Measurements from ENCODE around the gene GRB10. TPM values are rescaled to one million over a fixed set of nuclear protein-coding genes. Genes with fewer than 3 reads are reported as not detected.

GRB10 gene
- total RNA-seq, 1 donor from 2014 or later: 106 TPM

DNA sequence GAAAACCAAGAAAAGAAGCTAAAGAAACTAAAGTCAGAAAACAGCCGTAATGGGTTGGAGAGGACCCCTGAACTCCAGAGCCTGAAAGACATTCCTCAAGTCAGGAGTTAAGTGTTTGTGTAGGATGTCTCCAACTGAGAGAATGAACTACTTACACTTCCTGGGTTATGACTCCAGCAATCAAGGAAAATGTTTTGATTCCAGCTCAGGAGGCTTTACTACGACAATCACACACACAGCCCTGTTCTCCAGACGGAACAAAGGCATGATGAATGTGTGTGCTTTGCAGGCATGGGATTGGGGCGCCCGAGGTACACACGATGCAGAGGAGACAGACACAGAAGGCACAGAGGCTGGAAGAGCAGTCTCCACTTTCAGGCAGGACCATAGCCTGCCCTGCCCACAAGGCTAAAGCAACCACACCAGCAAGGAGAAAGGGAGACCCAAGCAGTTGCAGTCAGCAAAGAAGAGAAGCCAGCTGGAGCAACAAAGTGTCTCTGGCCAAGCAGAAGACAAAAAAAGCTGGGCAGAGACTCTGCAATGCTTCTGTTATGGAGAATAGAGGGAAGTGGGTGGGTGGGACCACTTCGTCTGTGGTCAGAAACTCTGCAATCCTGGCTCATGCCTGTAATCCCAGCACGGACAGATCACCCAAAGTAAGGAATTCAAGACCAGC lies 89.1 kb downstream of the GRB10 start:
- no peak for DNase-seq (ENCODE audit: low spot score)

DNA sequence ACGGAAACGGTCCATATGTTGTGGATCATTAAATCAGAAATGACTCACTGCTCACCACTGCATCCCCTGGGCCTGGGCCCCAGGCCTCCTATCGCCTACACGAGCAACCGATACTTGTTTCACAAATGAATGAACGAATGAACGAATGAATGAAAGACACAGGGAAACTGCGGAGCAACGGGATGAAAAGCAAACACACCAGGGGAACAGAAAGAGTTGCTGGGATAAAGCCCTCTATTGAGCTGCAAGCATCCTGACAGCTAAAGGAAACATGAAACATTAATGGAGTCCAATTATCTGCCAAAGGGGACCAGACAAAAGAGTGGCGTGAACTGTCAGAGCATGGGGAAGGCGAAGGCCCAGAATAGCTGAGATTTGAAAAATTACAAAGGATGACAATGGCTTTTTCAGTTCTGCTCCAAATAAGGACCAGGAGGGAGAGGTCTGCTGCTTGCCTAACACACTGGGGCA lies 92.1 kb downstream of the GRB10 start:
- DNase-seq (ENCODE audit: low spot score): no peak

DNA sequence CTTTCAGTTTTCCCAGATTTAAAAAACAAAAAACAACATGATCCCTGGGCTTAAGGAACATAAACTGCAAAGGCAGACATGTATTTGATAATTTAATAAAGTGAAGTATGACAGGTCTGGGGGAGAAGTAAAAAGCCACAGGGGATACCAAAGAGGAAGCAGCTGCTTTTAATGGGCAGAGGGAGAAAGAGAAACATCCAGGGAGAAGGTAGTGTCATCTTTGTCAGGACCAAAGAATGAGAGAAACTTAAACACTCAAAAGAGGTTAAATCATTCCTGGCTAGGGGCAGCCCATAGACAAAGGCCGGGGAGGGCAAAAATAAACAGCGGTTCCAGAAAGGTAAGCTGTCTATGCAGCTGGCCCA lies 94.5 kb downstream of the GRB10 start:
- no peak for DNase-seq (ENCODE audit: low spot score)

DNA sequence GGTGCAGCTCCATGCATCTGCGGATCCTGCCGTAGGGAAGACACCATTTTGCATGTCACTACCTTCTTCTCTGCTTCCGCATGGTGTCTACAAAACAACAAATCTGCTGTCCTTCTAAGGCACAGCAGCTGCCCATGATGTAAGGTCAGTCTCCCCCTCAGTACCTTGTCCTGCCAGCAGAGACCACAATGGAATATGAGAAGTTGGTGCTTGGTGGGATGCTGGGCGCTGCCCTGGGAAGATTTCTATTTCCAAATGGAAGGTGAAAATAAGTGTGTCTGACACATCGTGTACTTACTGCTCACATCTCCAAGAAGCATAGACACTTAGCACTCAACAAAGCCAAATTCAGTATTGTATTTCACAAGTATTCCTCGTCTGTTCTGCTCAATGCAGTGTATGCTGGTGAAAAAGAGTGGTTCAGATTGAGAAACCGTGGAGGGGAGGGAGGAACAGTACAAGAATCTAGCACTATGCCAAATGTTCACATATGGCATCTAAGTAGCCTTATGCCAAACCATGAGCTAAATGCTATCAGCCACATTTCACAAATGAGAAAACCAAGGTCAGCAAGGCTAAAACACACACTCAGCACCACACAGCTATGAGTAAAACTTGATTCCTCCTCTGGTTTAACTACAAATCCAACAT lies 95.0 kb downstream of the GRB10 start:
- no peak for DNase-seq (ENCODE audit: low spot score)

DNA sequence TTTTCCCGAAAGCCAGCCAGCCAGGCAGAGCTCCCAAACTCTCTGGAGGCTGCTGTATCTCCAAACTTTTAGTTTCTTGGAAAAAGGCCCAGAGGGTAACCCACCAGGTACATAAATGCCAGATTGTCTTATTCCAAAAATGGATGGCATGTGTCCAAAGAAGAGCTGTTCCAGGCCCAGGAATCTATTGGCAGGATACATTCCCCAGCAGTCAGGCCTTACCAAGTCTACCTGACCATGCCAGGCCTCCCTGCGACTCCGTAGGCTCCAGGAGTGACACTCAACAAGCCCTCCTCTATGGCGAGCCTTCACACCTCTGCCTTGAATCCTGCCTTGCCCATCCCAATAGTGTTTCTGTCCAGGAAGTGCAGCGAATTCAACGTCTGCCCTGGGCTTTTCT lies 95.6 kb downstream of the GRB10 start:
- no peak for DNase-seq (ENCODE audit: low spot score)

DNA sequence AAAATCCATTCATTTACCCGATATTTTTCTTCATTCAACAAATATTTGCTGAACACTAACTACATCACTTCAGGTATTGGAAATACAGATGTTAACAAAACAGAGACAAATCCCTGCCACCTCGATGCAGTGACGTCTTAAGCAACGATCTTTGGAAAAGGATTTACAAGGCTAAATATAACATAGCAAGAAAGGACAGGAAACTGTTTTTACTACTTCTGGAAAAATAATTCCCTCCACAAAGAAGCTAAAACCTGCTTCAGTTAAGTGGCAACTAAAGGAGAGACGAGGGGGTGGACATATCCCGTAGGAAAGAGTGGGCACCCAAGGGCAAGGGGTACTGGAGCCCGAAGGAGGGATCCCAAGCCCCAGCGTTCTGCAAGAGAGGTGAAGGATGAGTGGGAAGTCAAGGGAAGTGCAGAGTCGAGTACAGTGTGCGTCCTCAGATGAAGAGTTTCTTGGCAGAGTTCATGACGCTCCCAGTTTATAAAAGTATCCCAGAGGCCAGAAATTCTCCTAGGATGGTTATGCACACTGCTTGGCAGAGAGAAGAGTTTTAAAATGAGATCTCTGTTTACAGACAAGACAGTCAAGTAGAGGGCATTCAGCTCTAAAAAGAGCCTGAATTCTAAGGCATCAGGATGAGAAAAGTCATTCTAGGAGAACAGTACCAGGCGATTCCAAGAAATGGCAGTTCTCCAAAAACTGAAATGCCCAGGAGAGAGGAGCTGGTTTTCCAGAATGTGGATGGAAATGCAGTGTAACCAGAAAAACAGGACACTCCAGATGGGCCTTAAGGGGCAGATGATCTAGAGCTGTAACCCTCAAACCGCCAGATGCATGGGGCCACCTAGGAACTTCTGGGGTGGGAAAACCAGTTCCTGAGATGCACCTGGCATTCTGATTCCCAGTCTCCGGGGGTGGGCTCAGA lies 97.3 kb downstream of the GRB10 start:
- DNase-seq (ENCODE audit: low spot score): no peak

DNA sequence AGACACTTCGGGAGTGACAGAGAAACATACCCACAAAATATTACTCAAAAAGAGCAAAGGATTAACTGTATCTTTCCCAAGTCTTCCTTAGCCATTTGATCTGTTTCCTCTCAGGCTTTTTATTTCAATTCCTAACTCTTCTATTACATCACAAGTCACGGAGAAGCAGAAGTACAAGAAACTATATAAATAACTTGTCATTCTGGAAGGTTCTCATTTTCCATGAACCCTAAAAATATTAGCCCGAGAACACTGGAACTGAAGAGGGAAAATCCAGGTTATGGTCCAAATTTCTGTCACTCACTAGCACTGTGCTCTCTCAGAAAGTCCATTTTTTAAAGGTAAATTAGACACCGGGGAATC lies 98.0 kb downstream of the GRB10 start:
- DNase-seq (ENCODE audit: low spot score): no peak

DNA sequence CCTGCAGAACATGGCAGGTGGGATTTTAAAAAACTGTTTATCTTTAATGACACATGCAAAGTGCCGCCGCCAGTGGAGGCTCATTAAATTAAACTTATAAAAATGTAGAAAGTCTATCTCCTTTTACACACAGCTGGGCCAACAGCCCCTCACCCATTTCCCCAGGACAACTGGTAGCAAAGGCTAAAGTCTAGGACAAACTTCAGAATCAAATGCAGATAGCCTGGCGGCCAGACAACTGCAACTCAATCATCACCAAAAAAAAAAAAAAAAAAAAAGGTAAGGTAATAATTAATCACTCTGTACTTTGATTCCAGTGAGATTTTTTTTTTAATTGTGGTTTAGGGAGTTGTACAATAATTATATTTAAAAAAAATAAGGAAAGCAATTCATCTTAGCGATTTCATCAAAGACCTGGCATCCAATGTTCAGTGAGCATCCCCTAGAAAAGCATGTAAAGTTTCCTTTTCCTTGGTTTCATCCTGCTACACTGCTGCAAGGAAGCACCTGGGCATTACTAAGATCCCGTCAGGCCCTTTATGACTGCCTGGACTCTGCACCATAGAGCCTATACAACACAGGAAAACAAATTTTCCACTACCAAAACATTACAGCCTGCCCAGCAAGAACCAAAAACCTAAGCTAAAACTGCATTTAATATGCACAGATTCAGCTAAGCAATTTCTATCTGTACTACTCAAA lies 98.5 kb downstream of the GRB10 start:
- no peak for DNase-seq (ENCODE audit: low spot score)

DNA sequence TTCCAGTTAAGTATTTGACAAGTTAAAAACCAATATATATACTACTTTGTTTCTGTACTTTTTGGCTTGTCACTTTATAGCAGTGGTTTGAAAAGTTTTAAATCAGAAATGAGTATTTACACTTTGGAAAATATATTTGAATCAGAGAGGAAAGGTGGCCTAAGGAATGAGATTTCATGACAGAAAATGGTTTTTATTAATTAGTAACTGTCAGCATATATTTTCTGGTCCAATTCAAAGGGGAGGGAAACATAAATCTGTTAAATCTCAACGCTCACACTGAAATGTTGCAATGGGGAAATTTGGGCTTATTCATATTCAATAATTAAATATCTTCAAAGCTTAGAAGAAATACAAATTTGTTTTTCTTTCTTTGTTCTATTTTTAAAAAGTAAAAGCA lies 100.1 kb downstream of the GRB10 start:
- no peak for DNase-seq (ENCODE audit: low spot score)

DNA sequence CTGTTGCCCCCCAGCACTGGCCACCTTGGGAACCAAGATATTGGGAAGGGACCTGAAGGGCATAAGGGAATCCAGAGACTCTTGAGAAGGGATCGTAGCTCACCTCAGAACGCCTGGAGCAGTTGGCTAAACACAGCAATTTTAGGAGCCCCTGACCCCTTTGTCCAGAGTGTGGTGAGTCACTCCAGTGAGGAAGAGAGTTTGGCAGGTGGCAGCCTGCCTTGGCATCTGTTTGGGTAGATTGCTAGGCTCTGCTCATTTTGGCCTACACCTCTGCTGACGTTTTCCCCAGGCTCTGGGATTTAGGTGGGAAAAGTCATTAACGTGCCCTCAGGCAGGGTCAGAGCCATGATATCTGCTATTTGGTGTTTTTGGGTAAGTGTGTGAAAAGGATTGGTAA lies 100.6 kb downstream of the GRB10 start:
- DNase-seq (ENCODE audit: low spot score): no peak

DNA sequence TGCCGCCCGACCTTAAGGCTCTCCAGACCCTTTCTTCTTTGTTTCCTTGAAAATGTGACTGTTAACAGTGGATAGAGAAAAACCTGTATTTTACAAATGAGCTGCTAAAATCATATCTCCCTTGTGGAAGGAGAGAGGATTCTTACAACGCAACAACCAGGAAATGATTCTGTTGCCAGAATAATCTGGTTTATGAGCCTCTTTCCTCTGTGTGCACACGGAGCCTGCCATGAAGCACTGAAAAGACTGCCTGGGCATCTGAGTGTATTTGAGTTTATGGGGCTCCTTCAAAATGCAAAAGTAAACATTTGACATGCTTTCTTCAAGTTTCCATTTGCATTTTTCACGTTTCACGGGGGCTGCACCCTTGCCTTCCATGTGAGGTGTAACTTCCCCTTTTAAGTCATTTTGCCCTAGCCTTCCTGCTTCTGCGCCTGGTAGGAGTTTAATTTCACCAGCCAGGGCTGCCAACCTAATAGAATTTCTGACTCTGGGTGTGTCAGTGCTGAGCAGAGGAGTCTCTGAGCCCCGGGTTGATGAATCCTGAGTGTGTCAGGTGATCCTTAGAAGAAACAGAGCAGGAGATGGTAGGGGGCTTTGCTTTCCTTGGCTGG lies 101.2 kb downstream of the GRB10 start:
- DNase-seq (ENCODE audit: low spot score): no peak

DNA sequence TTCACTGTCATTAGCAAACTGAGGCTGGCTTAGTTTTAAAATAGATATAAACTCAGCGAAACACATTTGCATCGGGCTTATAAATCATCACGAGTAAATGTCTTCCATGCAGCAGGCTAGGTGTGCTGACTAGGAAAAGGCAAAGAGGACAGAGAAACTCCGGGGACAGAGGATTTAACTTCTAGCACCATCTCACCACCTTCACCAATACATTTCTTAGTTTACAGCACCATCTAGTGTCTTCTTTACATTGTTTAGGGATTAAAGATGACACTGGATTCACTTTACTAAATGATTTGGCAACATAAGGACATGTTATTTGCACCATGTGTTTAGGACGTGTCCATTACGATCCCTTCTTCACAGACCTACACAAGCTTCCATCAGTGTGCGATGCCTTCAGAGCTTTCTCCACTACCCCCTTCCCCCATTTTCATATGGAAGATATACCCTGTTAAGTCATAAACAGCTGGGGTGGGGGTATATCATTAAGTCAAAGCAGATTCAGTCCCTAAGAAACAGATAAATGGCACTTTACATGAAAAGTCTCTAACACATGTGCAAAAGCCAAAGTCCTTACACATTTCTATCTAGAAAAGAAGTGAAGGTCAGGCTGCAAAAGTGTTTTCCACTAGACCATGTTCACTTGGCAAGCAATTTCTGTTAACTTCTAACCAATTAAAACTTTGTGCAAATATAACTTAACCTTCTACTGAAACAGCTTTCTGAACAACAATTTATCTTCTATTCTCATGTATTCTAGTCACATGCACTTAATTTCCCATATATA lies 103.3 kb downstream of the GRB10 start:
- DNase-seq (ENCODE audit: low spot score): no peak

DNA sequence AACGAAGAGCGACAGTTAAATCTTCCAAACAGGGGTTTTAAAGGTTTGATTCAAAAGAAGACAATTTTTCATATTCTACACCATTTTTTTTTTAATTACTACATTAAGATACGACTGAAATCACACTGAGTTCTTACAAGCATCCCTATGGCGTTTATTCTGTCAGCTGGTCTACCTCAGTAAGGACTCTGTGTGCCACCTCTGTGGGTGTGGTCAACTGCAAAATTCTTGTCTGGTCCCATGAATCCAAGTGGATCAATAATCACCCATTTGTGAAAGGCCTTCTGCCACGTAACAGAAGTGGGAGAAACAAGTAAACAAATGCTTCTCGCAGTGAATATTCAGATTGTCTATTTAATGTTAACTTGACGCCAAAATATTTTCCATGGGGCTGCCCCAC lies 104.1 kb downstream of the GRB10 start:
- no peak for DNase-seq (ENCODE audit: low spot score)

DNA sequence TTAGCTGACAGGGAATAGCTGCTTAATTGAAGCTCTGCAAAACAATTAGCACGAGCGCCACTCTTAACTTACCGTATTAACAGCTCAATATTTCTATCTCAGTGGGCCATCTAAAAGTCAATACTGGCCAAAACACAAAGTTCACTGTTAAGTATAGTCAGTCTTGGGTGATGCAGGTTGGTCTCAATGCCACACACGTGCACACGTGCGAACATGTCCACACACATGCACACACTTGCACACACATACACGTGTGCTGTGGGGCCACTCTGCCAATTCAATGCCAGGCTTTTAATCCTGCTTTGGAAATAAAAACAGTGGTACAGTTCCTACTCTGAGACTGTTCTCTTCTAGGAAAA lies 105.1 kb downstream of the GRB10 start:
- DNase-seq (ENCODE audit: low spot score): no peak

DNA sequence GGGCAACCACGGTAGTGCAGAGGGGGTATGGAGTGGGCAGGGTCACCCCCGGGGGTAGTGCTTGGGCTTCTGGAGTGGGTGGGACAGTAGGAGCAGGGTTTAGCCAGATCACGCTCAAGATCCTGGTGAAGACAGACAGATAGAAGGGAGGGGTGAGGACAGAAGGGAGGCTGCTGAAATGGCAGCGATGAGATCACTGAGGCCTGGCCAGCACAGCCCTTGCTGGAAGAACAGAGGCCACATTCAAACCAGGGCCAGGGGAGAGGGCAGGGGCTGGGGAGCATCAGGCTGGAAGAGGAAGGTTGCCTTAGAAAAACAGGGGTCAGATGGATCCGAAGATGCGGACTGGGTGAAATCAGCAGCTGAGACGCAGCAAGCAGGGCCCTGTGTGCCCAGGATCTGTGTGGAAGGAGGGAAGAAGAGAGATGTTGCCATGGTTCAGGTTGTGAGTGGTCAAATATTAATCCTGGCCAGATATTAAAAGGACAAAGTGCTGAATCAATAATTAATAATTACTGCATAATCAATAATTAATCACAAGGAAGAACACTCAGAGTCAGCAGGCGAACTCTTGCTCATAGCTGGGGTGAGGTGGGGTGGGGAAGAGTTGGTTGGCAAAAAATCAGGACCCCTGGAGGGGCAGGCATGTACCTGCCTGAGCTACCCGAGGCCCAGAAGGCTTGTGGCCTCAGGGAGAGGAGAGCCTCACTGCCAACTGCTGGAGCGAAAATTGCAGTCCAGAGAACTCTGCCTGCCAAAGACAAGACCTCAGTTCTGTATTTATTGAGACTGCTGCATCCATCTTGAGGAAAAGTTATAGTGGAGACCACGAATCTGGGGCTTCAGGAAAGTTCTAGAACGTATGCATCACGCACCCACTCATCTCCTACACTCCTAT lies 105.7 kb downstream of the GRB10 start:
- no peak for DNase-seq (ENCODE audit: low spot score)

DNA sequence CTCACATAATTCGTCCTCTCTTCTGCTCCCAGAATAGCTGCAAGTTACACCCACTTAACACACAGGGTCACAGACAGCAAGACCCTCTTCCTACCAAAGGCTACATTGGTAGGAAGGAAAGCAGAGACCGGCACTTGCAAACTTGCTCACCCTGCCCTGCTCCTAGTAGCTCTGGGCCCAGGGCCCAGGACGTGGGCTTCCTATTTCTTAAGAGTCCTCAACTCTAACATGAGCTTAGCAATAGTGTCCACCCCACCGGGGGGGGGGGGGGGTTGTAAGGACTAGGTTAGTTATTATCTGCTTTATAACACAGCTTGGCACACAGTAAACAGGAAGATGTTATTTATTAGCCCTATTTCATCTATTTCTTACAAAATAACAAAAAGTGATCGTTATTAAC lies 106.6 kb downstream of the GRB10 start:
- no peak for DNase-seq (ENCODE audit: low spot score)

DNA sequence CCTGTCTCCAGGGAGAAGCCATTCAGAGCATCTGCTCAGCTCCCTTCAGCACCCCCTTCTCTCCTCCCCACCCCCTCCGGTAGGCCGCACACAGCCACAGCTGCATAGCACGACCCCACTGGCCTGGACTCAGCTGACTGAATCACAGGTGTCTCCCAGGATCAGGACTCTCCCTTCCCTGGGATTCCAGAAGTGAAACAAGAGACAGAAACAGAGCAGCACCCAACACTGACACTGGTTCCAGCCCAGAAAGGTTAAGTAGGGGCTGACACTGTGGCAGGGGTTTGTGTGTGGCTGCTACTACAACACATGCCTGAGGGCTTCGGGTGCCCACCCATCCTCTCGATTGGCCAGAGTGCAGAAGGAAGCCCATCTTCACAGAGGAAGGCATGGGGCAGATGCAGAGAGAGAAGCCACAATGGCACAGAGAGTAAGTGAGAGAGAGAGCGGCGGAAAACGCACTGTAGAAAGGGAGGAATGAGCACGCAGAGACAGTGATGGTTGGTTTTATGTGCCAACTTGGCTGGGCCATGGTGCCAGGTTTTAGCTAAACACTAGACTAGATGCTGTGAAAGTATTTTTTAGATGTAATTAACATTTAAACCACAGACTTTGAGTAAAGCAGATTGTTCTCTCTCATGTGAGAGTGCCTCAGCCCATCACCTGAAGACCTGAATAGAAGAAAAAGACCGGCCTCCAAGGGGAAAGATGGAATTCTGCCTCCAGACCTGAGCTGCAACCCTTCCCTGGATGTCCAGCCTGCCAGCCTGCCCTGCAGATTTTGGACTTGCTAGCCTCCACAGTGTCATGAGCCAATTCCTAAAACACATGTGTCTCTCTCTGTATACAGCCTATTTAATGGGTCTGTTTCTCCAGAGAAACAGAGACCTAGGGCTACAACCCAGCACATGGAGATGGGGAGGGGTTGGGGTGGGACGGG lies 107.5 kb downstream of the GRB10 start:
- DNase-seq (ENCODE audit: low spot score): no peak

DNA sequence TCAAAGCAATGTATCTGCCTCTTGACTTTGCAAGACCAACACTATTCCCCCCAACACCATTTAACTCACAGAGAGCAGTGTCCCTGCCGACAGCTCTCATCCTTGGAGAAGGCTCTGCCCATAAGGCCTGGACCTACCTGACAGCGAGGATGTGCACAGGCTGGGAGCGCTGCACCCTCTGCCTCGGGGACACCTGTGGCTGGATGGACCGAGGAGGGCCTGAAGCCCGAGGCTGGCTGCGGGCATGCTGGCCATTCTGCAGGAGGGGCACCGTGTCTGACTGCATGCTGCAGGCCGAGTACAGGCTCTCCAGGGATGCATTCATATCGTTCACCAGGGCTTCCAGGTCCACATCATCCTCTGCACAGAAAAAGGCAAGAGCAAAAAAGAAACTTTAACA lies 108.4 kb downstream of the GRB10 start:
- DNase-seq (ENCODE audit: low spot score): no peak

DNA sequence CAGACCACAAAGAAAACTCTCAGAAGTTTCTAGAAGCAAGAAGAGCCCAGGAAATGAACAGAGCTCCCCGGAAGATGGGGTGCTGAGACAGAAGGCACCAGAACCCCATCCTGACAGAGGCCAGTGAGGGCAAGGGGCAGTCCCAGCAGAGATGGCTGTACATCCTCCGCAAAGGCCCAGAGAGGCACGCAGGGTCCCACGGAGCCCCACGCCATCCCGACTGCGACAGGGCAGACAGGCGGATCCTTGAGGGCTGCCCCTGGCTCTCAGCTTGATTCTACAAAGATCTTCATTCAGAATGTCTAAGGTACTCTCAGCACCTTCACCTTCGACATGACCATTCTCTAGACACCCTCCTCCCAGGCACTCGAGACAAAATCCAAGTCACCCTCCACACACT lies 109.6 kb downstream of the GRB10 start:
- no peak for DNase-seq (ENCODE audit: low spot score)
